SK-N-SH (cell line): ENCODE data around the gene KCTD15. TPM values are rescaled to one million over a fixed set of nuclear protein-coding genes. Genes with fewer than 3 reads are reported as not detected.

Experiments
- CTCF ChIA-PET: fragments of 300-600, 350-600 bp; formaldehyde crosslinking; extraction: SDS; loops from one replicate; lab custom pipeline; 2021; lab: Yijun Ruan, JAX
- POLR2A ChIA-PET: fragments of 350-600 bp; sonication (Branson Sonifier 250); formaldehyde crosslinking; extraction: SDS; loops from one replicate; lab custom pipeline; 2020; ENCODE audit warnings: antibody characterized with exemption, inconsistent platforms; lab: Yijun Ruan, JAX
- DNase-seq: peaks from one replicate; pipeline ENCODE4 v3.0.0; 2012
- H2AFZ ChIP-seq: fragments of 200-600 bp; sonication (generic); 2 replicates; pipeline ENCODE4 v1.8.1; 2016; ENCODE audit warnings: antibody characterized with exemption, mild to moderate bottlenecking, low read depth
- H3F3A ChIP-seq: fragments of 200-600 bp; sonication (generic); replicated peaks from 2 replicates; pipeline ENCODE3; 2016; ENCODE audit warnings: antibody characterized with exemption, mild to moderate bottlenecking; ENCODE audit not compliant: insufficient read depth
- H3K27ac ChIP-seq, 2 experiments: fragments of 200-500 bp in 1 of 2; fragments of 200-600 bp in 1 of 2; sonication (Bioruptor generic) in 1 of 2; sonication (generic), shearing (Covaris generic) in 1 of 2; 2 replicates each; pipeline versions ENCODE4 v1.5.1 to v1.6.1; 2014 to 2016; ENCODE audit warnings: low read depth in 2 of 2, inconsistent platforms in 1 of 2, low read length in 1 of 2, mild to moderate bottlenecking in 1 of 2, mixed read lengths in 1 of 2
- H3K27me3 ChIP-seq: fragments of 200-600 bp; sonication (generic), shearing (Covaris generic); 2 replicates; pipeline ENCODE4 v1.6.1; 2016; ENCODE audit warnings: mixed run types; ENCODE audit not compliant: insufficient read depth
- H3K36me3 ChIP-seq, 2 experiments: fragments of 200-500 bp in 1 of 2; fragments of 200-600 bp in 1 of 2; sonication (Bioruptor generic) in 1 of 2; sonication (generic) in 1 of 2; replicated peaks in 1 of 2; 2 replicates each; pipeline versions ENCODE3 to v1.5.1; 2014 to 2016; ENCODE audit warnings: low read length in 1 of 2, mild to moderate bottlenecking in 1 of 2; ENCODE audit not compliant: insufficient read depth in 2 of 2, control insufficient read depth in 1 of 2
- H3K4me1 ChIP-seq, 2 experiments: fragments of 200-500 bp in 1 of 2; fragments of 200-600 bp in 1 of 2; sonication (Bioruptor generic) in 1 of 2; sonication (generic), shearing (Covaris generic) in 1 of 2; 2 replicates each; pipeline versions ENCODE4 v1.5.1 to v1.6.1; 2014 to 2016; ENCODE audit warnings: low read depth in 1 of 2, low read length in 1 of 2, mixed run types in 1 of 2; ENCODE audit not compliant: insufficient read depth in 2 of 2, control insufficient read depth in 1 of 2
- H3K4me2 ChIP-seq: fragments of 200-600 bp; sonication (generic), shearing (Covaris generic); 2 replicates; pipeline ENCODE4 v1.6.1; 2017; ENCODE audit warnings: mixed run types
- H3K4me3 ChIP-seq, 2 experiments: fragments of 200-500 bp in 1 of 2; fragments of 200-600 bp in 1 of 2; sonication (Bioruptor generic) in 1 of 2; sonication (generic), shearing (Covaris generic) in 1 of 2; 2 replicates each; pipeline versions ENCODE4 v1.5.1 to v1.8.1; 2014 to 2016; ENCODE audit warnings: low read depth in 2 of 2, inconsistent platforms in 1 of 2, low read length in 1 of 2, mild to moderate bottlenecking in 1 of 2, mixed read lengths in 1 of 2, moderate library complexity in 1 of 2
- H3K79me2 ChIP-seq: fragments of 200-600 bp; sonication (generic); 2 replicates; pipeline ENCODE4 v1.8.1; 2017; ENCODE audit warnings: mild to moderate bottlenecking; ENCODE audit not compliant: insufficient read depth
- H3K9ac ChIP-seq: fragments of 200-600 bp; sonication (generic); 2 replicates; pipeline ENCODE4 v1.6.1; 2017; ENCODE audit warnings: mixed run types
- H3K9me2 ChIP-seq: fragments of 200-600 bp; sonication (generic); 2 replicates; pipeline ENCODE4 v1.6.1; 2017; ENCODE audit warnings: mixed run types
- H3K9me3 ChIP-seq: fragments of 200-600 bp; sonication (generic); 2 replicates; pipeline ENCODE4 v1.6.1; 2017; ENCODE audit warnings: mixed run types, mild to moderate bottlenecking, moderate library complexity
- H4K20me1 ChIP-seq: fragments of 200-600 bp; sonication (generic); 2 replicates; pipeline ENCODE4 v1.6.1; 2017; ENCODE audit warnings: mild to moderate bottlenecking, mixed run types; ENCODE audit not compliant: insufficient read depth
- CHD2 ChIP-seq: fragments of 150-350 bp; IDR thresholded peaks from 2 replicates; pipeline ENCODE4 v1.6.1; 2018; ENCODE audit warnings: low read length; ENCODE audit not compliant: partially characterized antibody
- ELF1 ChIP-seq: IDR thresholded peaks from 2 replicates; pipeline ENCODE4 v1.4.0; 2012
- EP300 ChIP-seq, 2 experiments: IDR thresholded peaks; 2 replicates each; pipeline versions ENCODE4 v1.4.0 to v1.6.1; 2012; ENCODE audit warnings: borderline replicate concordance in 1 of 2, low read depth in 1 of 2, low read length in 1 of 2
- FOSL2 ChIP-seq: IDR thresholded peaks from 2 replicates; pipeline ENCODE4 v1.4.0; 2012; ENCODE audit warnings: low read depth, mild to moderate bottlenecking, moderate library complexity, borderline replicate concordance
- FOXJ3 ChIP-seq: sonication (generic); formaldehyde crosslinking; IDR thresholded peaks from 2 replicates; pipeline ENCODE4 v1.5.1; 2020; ENCODE audit warnings: mild to moderate bottlenecking, missing genetic modification reagents
- FOXM1 ChIP-seq: IDR thresholded peaks from 2 replicates; pipeline ENCODE4 v1.4.0; 2012; ENCODE audit warnings: low read depth, mild to moderate bottlenecking
- GATA2 ChIP-seq: sonication (generic); formaldehyde crosslinking; IDR thresholded peaks from 2 replicates; pipeline ENCODE4 v1.5.0; 2020; ENCODE audit warnings: mild to moderate bottlenecking, missing genetic modification reagents
- IRF3 ChIP-seq: fragments of 150-350 bp; IDR thresholded peaks from 2 replicates; pipeline ENCODE4 v1.6.1; 2016; ENCODE audit warnings: mild to moderate bottlenecking, low read depth, low read length
- JUND ChIP-seq: IDR thresholded peaks from 2 replicates; pipeline ENCODE4 v1.4.0; 2012
- MEF2A ChIP-seq: IDR thresholded peaks from 2 replicates; pipeline ENCODE4 v1.4.0; 2012; ENCODE audit warnings: low read depth, borderline replicate concordance
- NFIC ChIP-seq: IDR thresholded peaks from 2 replicates; pipeline ENCODE4 v1.4.0; 2012; ENCODE audit warnings: borderline replicate concordance
- NRF1 ChIP-seq: IDR thresholded peaks from 2 replicates; pipeline ENCODE4 v1.6.1; 2012; ENCODE audit warnings: low read depth, mild to moderate bottlenecking, low read length
- USF1 ChIP-seq: IDR thresholded peaks from 2 replicates; pipeline ENCODE4 v1.4.0; 2012; ENCODE audit warnings: low read depth, borderline replicate concordance
- YY1 ChIP-seq: IDR thresholded peaks from 2 replicates; pipeline ENCODE4 v1.4.0; 2012; ENCODE audit warnings: low read depth, mild to moderate bottlenecking
- WGBS: methylation state at CpG from one replicate; pipeline ENCODE4 v1.1.6; 2017; ENCODE audit warnings: low lambda C conversion rate; 5-methylcytosine and 5-hydroxymethylcytosine counted together
- polyA plus RNA-seq, 3 experiments: library from polyadenylated mRNA; depleted of rRNA; stranded (reverse); fragments of >200 nt; gene quantifications; 2 replicates each; pipeline ENCODE4 v1.2.3, GENCODE V29; 2012

Gene KCTD15
- polyA plus RNA-seq, 1 of the 3 experiments (the other 2 are of a cell fraction) = 15.5 TPM

GRCh38 chr19:33775731-33776487, 20.8 kb upstream of the KCTD15 start:
- H3K36me3 ChIP-seq = no peaks in the 10 kb centered on the region

GRCh38 chr19:33777351-33777750, 19.3 kb upstream of the KCTD15 start:
- Histone ChIP-seq H3K36me3 (no peaks in the 10 kb centered on the region), H3K4me2 (no peak overlapping the region), H3K27ac (no peak overlapping the region), H3K9ac (no peak overlapping the region), H2AFZ (no peak overlapping the region), H3K9me3 (no peaks in the 10 kb centered on the region), H3K79me2 (no peaks in the 10 kb centered on the region), H3F3A (no peaks in the 10 kb centered on the region), H3K9me2 (no peaks in the 10 kb centered on the region), H3K4me1 (peaks cover 0 to 25% of the 10 kb centered on the region in 2 experiments; a peak in 1 of 4 replicates), H4K20me1 (no peaks in the 10 kb centered on the region), H3K27me3 (no peaks in the 10 kb centered on the region; the same call in 1 of the 2 replicates), H3K4me3 (no peak overlapping the region)
- no peak for DNase-seq
- TF ChIP-seq NFIC (no peak), IRF3 (no peak), FOXM1 (no peak)
- 100% methylated on average over 1 of the region's 9 CpGs for WGBS
- ChIA-PET CTCF (interaction anchor here (0.6 to 5.8 kb wide), 172 partner anchors 9 to 1102 kb away, joined by 3 to 336 read pairs (median 5); partner anchors contain the start of genes CEBPA, KCTD15 and LSM14A), POLR2A (interaction anchor here (0.8 to 1.5 kb wide), 2 partner anchors 19 to 395 kb away, joined by 5 read pairs; partner anchors contain the start of genes KCTD15 and LSM14A)

More at GRCh38 chr19:33775731-33776487, 20.8 kb upstream of the KCTD15 start:
- no peaks in the 10 kb centered on the region for H3F3A ChIP-seq
- no peaks in the 10 kb centered on the region for H4K20me1 ChIP-seq
- no peaks in the 10 kb centered on the region; the same call in 1 of the 2 replicates for H3K27me3 ChIP-seq
- no peak overlapping the region for H3K4me2 ChIP-seq
- H3K9ac ChIP-seq = no peak overlapping the region
- ChIA-PET POLR2A (no interaction called here), CTCF (interaction anchor here (0.7 to 5.8 kb wide), 12 partner anchors 17 to 371 kb away, joined by 3 to 336 read pairs (median 54); partner anchors contain the start of gene KCTD15)
- H3K27ac ChIP-seq = no peak overlapping the region
- 59% methylated on average over 9 of the region's 9 CpGs for WGBS
- no peaks in the 10 kb centered on the region for H3K79me2 ChIP-seq
- H3K4me1 ChIP-seq = peaks cover 0 to 29% of the 10 kb centered on the region in 2 experiments; a peak in 1 of 4 replicates
- no peak for TF ChIP-seq EP300 (IDR thresholded peaks at IDR 0.05; ENCODE audit: borderline replicate concordance in 1 of 2, low read depth in 1 of 2, low read length in 1 of 2)
- no peaks in the 10 kb centered on the region for H3K9me3 ChIP-seq
- H2AFZ ChIP-seq = no peak overlapping the region
- no peak for DNase-seq
- no peaks in the 10 kb centered on the region for H3K9me2 ChIP-seq
- no peak overlapping the region for H3K4me3 ChIP-seq

- no peak overlapping the region for H3K9ac ChIP-seq
- H3F3A ChIP-seq = no peaks in the 10 kb centered on the region
- no peaks in the 10 kb centered on the region for H3K36me3 ChIP-seq
- no peaks in the 10 kb centered on the region; the same call in 1 of the 2 replicates for H3K27me3 ChIP-seq
- H3K9me3 ChIP-seq = no peaks in the 10 kb centered on the region
- DNase-seq = no peak
- peak overlapping the region in 1 of 2 experiments; percentile 53; a peak in 1 of 4 replicates for H3K4me3 ChIP-seq
- TF ChIP-seq GATA2 (CRISPR knock-in tag) = no peak
- TF ChIP-seq NRF1 = no peak
- no peak for TF ChIP-seq YY1
- TF ChIP-seq FOXJ3 (CRISPR knock-in tag) = no peak
- no peak for TF ChIP-seq USF1
- no peak for TF ChIP-seq CHD2
- no peak for TF ChIP-seq JUND
- TF ChIP-seq ELF1 = no peak
- TF ChIP-seq FOSL2 = no peak
- TF ChIP-seq MEF2A = no peak
- peaks cover 0 to 25% of the 10 kb centered on the region in 2 experiments; a peak in 1 of 4 replicates for H3K4me1 ChIP-seq
- POLR2A ChIA-PET = interaction anchor here (0.8 to 1.5 kb wide), 3 partner anchors 19 to 394 kb away, joined by 5 to 7 read pairs (median 5); partner anchors contain the start of genes KCTD15 and LSM14A
- H3K79me2 ChIP-seq = no peaks in the 10 kb centered on the region
- no peaks in the 10 kb centered on the region for H3K9me2 ChIP-seq
- WGBS = 49% methylated on average over 17 of the region's 17 CpGs
- CTCF ChIA-PET = interaction anchor here (0.6 to 5.8 kb wide), 177 partner anchors 9 to 1102 kb away, joined by 3 to 336 read pairs (median 5); partner anchors contain the start of genes CEBPA, KCTD15 and LSM14A
- no peaks in the 10 kb centered on the region for H4K20me1 ChIP-seq
- no peak overlapping the region for H2AFZ ChIP-seq
- H3K4me2 ChIP-seq = no peak overlapping the region
- no peak overlapping the region for H3K27ac ChIP-seq
These were observed 18.9 kb upstream of the KCTD15 start for GRCh38 chr19:33777753-33778088.
